Transverse colon (tissue), 4 donors: ENCODE data around the gene SSRP1.
"Not testable (repeated sequence)": the region's sequence is repeated elsewhere in the genome, so short reads cannot be mapped to it uniquely, and the experiment has no call there.

Experiments
- CTCF ChIP-seq, 5 experiments: fragments of 200-600 bp in 3 of 5; fragments of 450-650 bp in 2 of 5; sonication (generic) in 3 of 5; IDR thresholded peaks; 1 replicate in 2 of 5; 2 replicates in 3 of 5; pipeline ENCODE4 v1.5.1; 2016 to 2017; ENCODE audit warnings: antibody characterized with exemption in 5 of 5, inconsistent platforms in 3 of 5, mild to moderate bottlenecking in 2 of 5, moderate library complexity in 1 of 5
- EP300 ChIP-seq: sonication (generic); formaldehyde crosslinking; IDR thresholded peaks from one replicate; pipeline ENCODE4 v1.6.1; 2017; ENCODE audit warnings: antibody characterized with exemption, low read depth
- POLR2A ChIP-seq: fragments of 450-650 bp; IDR thresholded peaks from one replicate; pipeline ENCODE4 v1.6.1; 2016; ENCODE audit warnings: antibody characterized with exemption, mild to moderate bottlenecking, moderate library complexity
- POLR2AphosphoS5 ChIP-seq, 3 donors: sonication (generic); formaldehyde crosslinking; IDR thresholded peaks; one replicate each; pipeline ENCODE4 v1.6.1; 2016; ENCODE audit warnings: antibody characterized with exemption in 3 of 3

GRCh38 chr11:57361420-57361819, 25.7 kb upstream of the SSRP1 start:
- TF ChIP-seq POLR2A; CTCF (IDR thresholded peaks at IDR 0.05); EP300; POLR2AphosphoS5 (IDR thresholded peaks at IDR 0.05): not testable (repeated sequence)
